A549 (cell line): ENCODE results near the gene HACE1. TPM values are rescaled to one million over a fixed set of nuclear protein-coding genes. Genes with fewer than 3 reads are reported as not detected.

Experiments
- ATAC-seq, 2 experiments: fragments of 200-7000 bp in 1 of 2; fragments of >200 bp in 1 of 2; cut with Nextera tagmentation in 1 of 2; cut with Tn5 transposase in 1 of 2; 3 replicates each; pipeline versions ENCODE4 v1.8.0 to v1.9.1; 2018 to 2020; ENCODE audit warnings: mild to moderate bottlenecking in 1 of 2, moderate library complexity in 1 of 2
- CTCF ChIA-PET: fragments of 300-600 bp; sonication (Branson Sonifier 250); formaldehyde crosslinking; extraction: SDS; loops from one replicate; lab custom pipeline; 2021; ENCODE audit warnings: antibody characterized with exemption, inconsistent platforms; lab: Yijun Ruan, JAX
- POLR2A ChIA-PET: fragments of 350-600 bp; formaldehyde crosslinking; extraction: SDS; loops from one replicate; lab custom pipeline; 2021; ENCODE audit warnings: antibody characterized with exemption, inconsistent platforms; lab: Yijun Ruan, JAX
- DNase-seq, 2 experiments: peaks; one replicate each; pipeline versions ENCODE4 v3.0.0 to v3.0.0-alpha.2; 2011 to 2016; ENCODE audit warnings: low read depth in 1 of 2, low spot score in 1 of 2
- FAIRE-seq: peaks from 2 replicates; lab custom pipeline; 2011; peaks lifted over from hg19 to GRCh38; lab: Jason Lieb, UNC
- H3K27ac ChIP-seq, 2 experiments: fragments of >200 bp; sonication (Bioruptor Twin); formaldehyde crosslinking; 3 replicates each; pipeline ENCODE4 v1.5.1; 2016 to 2017
- H3K4me1 ChIP-seq: fragments of >200 bp; sonication (Bioruptor Twin); formaldehyde crosslinking; 3 replicates; pipeline ENCODE4 v1.6.1; 2016
- H3K4me2 ChIP-seq: fragments of >200 bp; sonication (Bioruptor Twin); formaldehyde crosslinking; 3 replicates; pipeline ENCODE4 v1.6.1; 2016
- H3K4me3 ChIP-seq: fragments of >200 bp; sonication (Bioruptor Twin); formaldehyde crosslinking; 3 replicates; pipeline ENCODE4 v1.5.1; 2016
- H3K9me3 ChIP-seq: fragments of >200 bp; sonication (Bioruptor Twin); formaldehyde crosslinking; 3 replicates; pipeline ENCODE4 v1.6.1; 2016
- CBX8 ChIP-seq: fragments of 200-600 bp; sonication (generic); IDR thresholded peaks from 2 replicates; pipeline ENCODE4 v1.6.1; 2016
- CEBPB ChIP-seq, 2 experiments: fragments of >200 bp in 1 of 2; sonication (Bioruptor Twin) in 1 of 2; formaldehyde crosslinking in 1 of 2; IDR thresholded peaks; 2 replicates each; pipeline ENCODE4 v1.6.1; 2012 to 2016
- ESRRA ChIP-seq: fragments of 150-350 bp; IDR thresholded peaks from 2 replicates; pipeline ENCODE4 v1.6.1; 2014; ENCODE audit warnings: mild to moderate bottlenecking, low read length, borderline replicate concordance
- GATA3 ChIP-seq: IDR thresholded peaks from 2 replicates; pipeline ENCODE4 v1.6.1; 2012; ENCODE audit warnings: borderline replicate concordance
- HEYL ChIP-seq: fragments of 250-450 bp; sonication (Bioruptor Pico); IDR thresholded peaks from 2 replicates; pipeline ENCODE4 v1.8.0; 2021; ENCODE audit warnings: mild to moderate bottlenecking, moderate library complexity
- MAFK ChIP-seq: fragments of 450-650 bp; IDR thresholded peaks from 2 replicates; pipeline ENCODE4 v1.6.1; 2014; ENCODE audit not compliant: partially characterized antibody
- MYC ChIP-seq: IDR thresholded peaks from 2 replicates; pipeline ENCODE4 v1.6.1; 2012; ENCODE audit warnings: mild to moderate bottlenecking, inconsistent platforms, low read length, improper control_type of control experiment, borderline replicate concordance
- NFE2L2 ChIP-seq: fragments of 150-350 bp; conservative IDR thresholded peaks from 2 replicates; pipeline ENCODE4 v1.6.1; 2014; ENCODE audit warnings: low read length
- NR3C1 ChIP-seq: fragments of >200 bp; sonication (Bioruptor Twin); formaldehyde crosslinking; IDR thresholded peaks from 3 replicates; pipeline ENCODE4 v1.6.1; 2017
- POLR2A ChIP-seq: IDR thresholded peaks from 2 replicates; pipeline ENCODE4 v1.6.1; 2012; ENCODE audit warnings: mild to moderate bottlenecking, low read length
- RAD21 ChIP-seq, 2 experiments: fragments of >200 bp in 1 of 2; sonication (Bioruptor Twin) in 1 of 2; formaldehyde crosslinking in 1 of 2; IDR thresholded peaks in 1 of 2; conservative IDR thresholded peaks in 1 of 2; 2 replicates in 1 of 2; 3 replicates in 1 of 2; pipeline ENCODE4 v1.6.1; 2012 to 2018; ENCODE audit warnings: inconsistent platforms in 1 of 2
- RARB ChIP-seq: fragments of 250-450 bp; sonication (Bioruptor Pico); IDR thresholded peaks from 2 replicates; pipeline ENCODE4 v1.8.0; 2021; ENCODE audit warnings: mild to moderate bottlenecking, moderate library complexity
- SMC3 ChIP-seq: fragments of >200 bp; sonication (Bioruptor Twin); formaldehyde crosslinking; IDR thresholded peaks from 3 replicates; pipeline ENCODE4 v1.6.1; 2018; ENCODE audit warnings: inconsistent platforms
- TFCP2L1 ChIP-seq: fragments of 250-450 bp; sonication (Bioruptor Pico); IDR thresholded peaks from 2 replicates; pipeline ENCODE4 v1.5.0; 2021; ENCODE audit warnings: mild to moderate bottlenecking
- TP53 ChIP-seq: fragments of 250-450 bp; sonication (Bioruptor Pico); IDR thresholded peaks from 2 replicates; pipeline ENCODE4 v1.5.0; 2021; ENCODE audit warnings: mild to moderate bottlenecking, moderate library complexity
- USF2 ChIP-seq: fragments of 450-650 bp; IDR thresholded peaks from 2 replicates; pipeline ENCODE4 v1.6.1; 2014; ENCODE audit warnings: antibody characterized with exemption
- ZC3H11A ChIP-seq: fragments of 450-650 bp; IDR thresholded peaks from 2 replicates; pipeline ENCODE4 v1.6.1; 2014; ENCODE audit warnings: antibody characterized with exemption, mild to moderate bottlenecking
- ZNF302 ChIP-seq: fragments of 250-450 bp; sonication (Bioruptor Pico); IDR thresholded peaks from 2 replicates; pipeline ENCODE4 v1.9.0; 2021; ENCODE audit warnings: inconsistent platforms, mild to moderate bottlenecking, moderate library complexity
- ZSCAN20 ChIP-seq: fragments of 250-450 bp; sonication (Bioruptor Pico); IDR thresholded peaks from 2 replicates; pipeline ENCODE4 v1.8.0; 2022; ENCODE audit warnings: mild to moderate bottlenecking, moderate library complexity
- WGBS: methylation state at CpG from one replicate; pipeline ENCODE4 v1.1.6; 2017; ENCODE audit errors: missing lambda C conversion rate; 5-methylcytosine and 5-hydroxymethylcytosine counted together
- polyA plus RNA-seq, 4 experiments: library from polyadenylated mRNA; depleted of rRNA in 3 of 4; stranded (reverse); fragments of >200 nt; fragmentation: RNase III in 1 of 4; extraction: RNeasy Plus Mini Kit Qiagen cat#74134 plus additional on column Dnase treatment in 1 of 4; gene quantifications; 2 replicates in 3 of 4; 3 replicates in 1 of 4; pipeline ENCODE4 v1.2.3, GENCODE V29; 2011 to 2017
- TF ChIP-seq, protein P1 (sequence below): IDR thresholded peaks from 2 replicates; pipeline ENCODE4 v1.6.1; 2012; ENCODE audit warnings: low read depth, borderline replicate concordance
- TF ChIP-seq, protein P2 (sequence below): fragments of >200 bp; sonication (Bioruptor Twin); formaldehyde crosslinking; IDR thresholded peaks from 3 replicates; pipeline ENCODE4 v1.5.1; 2016
- TF ChIP-seq, protein P3 (sequence below): fragments of 200-600 bp; sonication (generic); IDR thresholded peaks from 2 replicates; pipeline ENCODE4 v1.6.1; 2016; ENCODE audit warnings: antibody characterized with exemption, mild to moderate bottlenecking, moderate library complexity
- TF ChIP-seq, protein P4 (sequence below): IDR thresholded peaks from 2 replicates; pipeline ENCODE4 v1.6.1; 2012

Gene HACE1
- polyA plus RNA-seq, 2 of the 4 experiments (the other 2 are of a cell fraction), result 3.4 to 9.7 TPM

GRCh38 chr6:104683809-104684208 lies 175.9 kb downstream of the HACE1 start:
- ATAC-seq (no peak), FAIRE-seq (no peak), DNase-seq (no peak)
- no peak overlapping the region for H3K27ac ChIP-seq
- no peaks in the 10 kb centered on the region for H3K4me1 ChIP-seq
- CTCF ChIA-PET, result interaction anchor here (0.6 to 1.7 kb wide), 4 partner anchors 8 to 394 kb away, joined by 3 to 5 read pairs (median 4); no protein-coding TSS in a partner anchor
- TF ChIP-seq, protein P1, sequence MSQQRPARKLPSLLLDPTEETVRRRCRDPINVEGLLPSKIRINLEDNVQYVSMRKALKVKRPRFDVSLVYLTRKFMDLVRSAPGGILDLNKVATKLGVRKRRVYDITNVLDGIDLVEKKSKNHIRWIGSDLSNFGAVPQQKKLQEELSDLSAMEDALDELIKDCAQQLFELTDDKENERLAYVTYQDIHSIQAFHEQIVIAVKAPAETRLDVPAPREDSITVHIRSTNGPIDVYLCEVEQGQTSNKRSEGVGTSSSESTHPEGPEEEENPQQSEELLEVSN, result no peak
- TF ChIP-seq GATA3 (no peak), CEBPB (IDR thresholded peaks at IDR 0.05) (no peak), RARB (CRISPR knock-in tag) (no peak), ZSCAN20 (no peak)
- H3K9me3 ChIP-seq, result no peaks in the 10 kb centered on the region
- no peak overlapping the region for H3K4me2 ChIP-seq
- WGBS, result 80% methylated on average over 4 of the region's 4 CpGs
- POLR2A ChIA-PET, result no interaction called here
- H3K4me3 ChIP-seq, result no peak overlapping the region

- no peak for FAIRE-seq
- Histone ChIP-seq H3K4me2 (peak overlapping the region; percentile 43; the same call in 2 of the 3 replicates), H3K9me3 (no peaks in the 10 kb centered on the region), H3K4me1 (no peaks in the 10 kb centered on the region), H3K4me3 (no peak overlapping the region), H3K27ac (no peak overlapping the region)
- ATAC-seq, result peak; percentile 64 to 87; a peak in 4 of 6 replicates
- ChIA-PET CTCF (interaction anchor here (0.6 to 1.7 kb wide), 5 partner anchors 9 to 395 kb away, joined by 3 to 5 read pairs (median 4); no protein-coding TSS in a partner anchor), POLR2A (no interaction called here)
- WGBS, result 34% methylated on average over 15 of the region's 15 CpGs
- DNase-seq, result peak; percentile 30 to 66
- TF ChIP-seq CBX8 (no peak), ZC3H11A (no peak), HEYL (CRISPR knock-in tag) (no peak), RAD21 (conservative IDR thresholded peaks at IDR 0.05 in 1 of 2, IDR thresholded peaks at IDR 0.05 in 1 of 2) (peak; percentile 61 to 75; a peak in 4 of 5 replicates), SMC3 (peak; percentile 66)
- TF ChIP-seq, protein P2, sequence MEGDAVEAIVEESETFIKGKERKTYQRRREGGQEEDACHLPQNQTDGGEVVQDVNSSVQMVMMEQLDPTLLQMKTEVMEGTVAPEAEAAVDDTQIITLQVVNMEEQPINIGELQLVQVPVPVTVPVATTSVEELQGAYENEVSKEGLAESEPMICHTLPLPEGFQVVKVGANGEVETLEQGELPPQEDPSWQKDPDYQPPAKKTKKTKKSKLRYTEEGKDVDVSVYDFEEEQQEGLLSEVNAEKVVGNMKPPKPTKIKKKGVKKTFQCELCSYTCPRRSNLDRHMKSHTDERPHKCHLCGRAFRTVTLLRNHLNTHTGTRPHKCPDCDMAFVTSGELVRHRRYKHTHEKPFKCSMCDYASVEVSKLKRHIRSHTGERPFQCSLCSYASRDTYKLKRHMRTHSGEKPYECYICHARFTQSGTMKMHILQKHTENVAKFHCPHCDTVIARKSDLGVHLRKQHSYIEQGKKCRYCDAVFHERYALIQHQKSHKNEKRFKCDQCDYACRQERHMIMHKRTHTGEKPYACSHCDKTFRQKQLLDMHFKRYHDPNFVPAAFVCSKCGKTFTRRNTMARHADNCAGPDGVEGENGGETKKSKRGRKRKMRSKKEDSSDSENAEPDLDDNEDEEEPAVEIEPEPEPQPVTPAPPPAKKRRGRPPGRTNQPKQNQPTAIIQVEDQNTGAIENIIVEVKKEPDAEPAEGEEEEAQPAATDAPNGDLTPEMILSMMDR, result peak; percentile 72
Observed at GRCh38 chr6:104682722-104683643, 176.7 kb downstream of the HACE1 start.

DNA sequence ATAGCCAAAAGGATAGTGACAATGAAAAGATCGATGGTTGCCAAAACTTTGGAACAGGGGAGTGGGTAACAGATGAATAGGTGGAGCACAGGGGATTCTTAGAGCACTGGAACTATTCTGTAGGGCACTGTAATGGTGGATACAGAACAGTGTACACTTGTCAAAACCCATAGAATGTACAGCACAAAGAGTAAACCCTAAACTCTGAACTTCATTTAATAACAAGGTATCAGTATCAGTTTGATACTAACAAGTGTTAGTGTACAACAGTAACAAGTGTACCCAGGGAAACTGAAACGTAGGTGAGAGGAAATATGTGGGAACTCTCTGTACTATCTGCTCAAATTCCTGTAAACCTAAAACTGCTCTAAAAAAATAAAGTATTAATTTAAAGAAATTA lies 179.2 kb downstream of the HACE1 start:
- H3K4me3 ChIP-seq, result no peak overlapping the region
- H3K4me1 ChIP-seq, result no peaks in the 10 kb centered on the region
- FAIRE-seq (no peak), ATAC-seq (no peak), DNase-seq (no peak)
- H3K27ac ChIP-seq, result no peak overlapping the region
- ChIA-PET CTCF (interaction anchor here (1.0 kb wide), 1 partner anchor 90 kb away, joined by 3 read pairs; no protein-coding TSS in a partner anchor), POLR2A (no interaction called here)
- WGBS, result 6% methylated on average over 2 of the region's 2 CpGs
- H3K4me2 ChIP-seq, result no peak overlapping the region
- no peaks in the 10 kb centered on the region for H3K9me3 ChIP-seq
- TF ChIP-seq MAFK (no peak), NR3C1 (no peak), USF2 (no peak), POLR2A (no peak), ESRRA (no peak), TFCP2L1 (CRISPR knock-in tag) (no peak), NFE2L2 (no peak), TP53 (CRISPR knock-in tag) (no peak), MYC (no peak), ZNF302 (CRISPR knock-in tag) (no peak)
- TF ChIP-seq, protein P1, result no peak
- TF ChIP-seq, protein P3, sequence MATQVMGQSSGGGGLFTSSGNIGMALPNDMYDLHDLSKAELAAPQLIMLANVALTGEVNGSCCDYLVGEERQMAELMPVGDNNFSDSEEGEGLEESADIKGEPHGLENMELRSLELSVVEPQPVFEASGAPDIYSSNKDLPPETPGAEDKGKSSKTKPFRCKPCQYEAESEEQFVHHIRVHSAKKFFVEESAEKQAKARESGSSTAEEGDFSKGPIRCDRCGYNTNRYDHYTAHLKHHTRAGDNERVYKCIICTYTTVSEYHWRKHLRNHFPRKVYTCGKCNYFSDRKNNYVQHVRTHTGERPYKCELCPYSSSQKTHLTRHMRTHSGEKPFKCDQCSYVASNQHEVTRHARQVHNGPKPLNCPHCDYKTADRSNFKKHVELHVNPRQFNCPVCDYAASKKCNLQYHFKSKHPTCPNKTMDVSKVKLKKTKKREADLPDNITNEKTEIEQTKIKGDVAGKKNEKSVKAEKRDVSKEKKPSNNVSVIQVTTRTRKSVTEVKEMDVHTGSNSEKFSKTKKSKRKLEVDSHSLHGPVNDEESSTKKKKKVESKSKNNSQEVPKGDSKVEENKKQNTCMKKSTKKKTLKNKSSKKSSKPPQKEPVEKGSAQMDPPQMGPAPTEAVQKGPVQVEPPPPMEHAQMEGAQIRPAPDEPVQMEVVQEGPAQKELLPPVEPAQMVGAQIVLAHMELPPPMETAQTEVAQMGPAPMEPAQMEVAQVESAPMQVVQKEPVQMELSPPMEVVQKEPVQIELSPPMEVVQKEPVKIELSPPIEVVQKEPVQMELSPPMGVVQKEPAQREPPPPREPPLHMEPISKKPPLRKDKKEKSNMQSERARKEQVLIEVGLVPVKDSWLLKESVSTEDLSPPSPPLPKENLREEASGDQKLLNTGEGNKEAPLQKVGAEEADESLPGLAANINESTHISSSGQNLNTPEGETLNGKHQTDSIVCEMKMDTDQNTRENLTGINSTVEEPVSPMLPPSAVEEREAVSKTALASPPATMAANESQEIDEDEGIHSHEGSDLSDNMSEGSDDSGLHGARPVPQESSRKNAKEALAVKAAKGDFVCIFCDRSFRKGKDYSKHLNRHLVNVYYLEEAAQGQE, result no peak
- TF ChIP-seq, protein P4, sequence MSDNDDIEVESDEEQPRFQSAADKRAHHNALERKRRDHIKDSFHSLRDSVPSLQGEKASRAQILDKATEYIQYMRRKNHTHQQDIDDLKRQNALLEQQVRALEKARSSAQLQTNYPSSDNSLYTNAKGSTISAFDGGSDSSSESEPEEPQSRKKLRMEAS, result no peak
